HepG2 (cell line): ENCODE data around the gene ARMC5. TPM values are rescaled to one million over a fixed set of nuclear protein-coding genes. Genes with fewer than 3 reads are reported as not detected.
"Not testable (repeated sequence)": the region's sequence is repeated elsewhere in the genome, so short reads cannot be mapped to it uniquely, and the experiment has no call there.

Experiments used
- ATAC-seq: fragments of 200-7000 bp; cut with Tn5 transposase; 3 replicates; pipeline ENCODE4 v1.9.1; 2020; ENCODE audit warnings: mild to moderate bottlenecking, moderate library complexity
- BruUV-seq: library from RNA; stranded (reverse); fragments of 400-500 nt; replicated peaks from 2 replicates; lab custom pipeline; 2021; lab: Mats Ljungman, UMichigan
- CTCF ChIA-PET: fragments of 300-600 bp; formaldehyde crosslinking; extraction: SDS; loops from one replicate; lab custom pipeline; 2021; ENCODE audit warnings: low total read pairs, inconsistent platforms, low intra/inter-chr PET ratio; lab: Yijun Ruan, JAX
- POLR2A ChIA-PET: fragments of 350-600 bp; sonication (Branson Sonifier 250); formaldehyde crosslinking; loops from one replicate; lab custom pipeline; 2020; ENCODE audit warnings: antibody characterized with exemption, inconsistent platforms; lab: Yijun Ruan, JAX
- DNase-seq: peaks from one replicate; pipeline ENCODE4 v3.0.0-alpha.2; 2015; ENCODE audit warnings: low spot score
- FAIRE-seq: peaks from 3 replicates; lab custom pipeline; 2011; peaks lifted over from hg19 to GRCh38; lab: Jason Lieb, UNC
- H2AFZ ChIP-seq: one replicate; pipeline ENCODE4 v1.6.1; 2011; ENCODE audit warnings: low read length, inconsistent platforms
- H3K27ac ChIP-seq: fragments of 300-600 bp; 3 replicates; pipeline ENCODE4 v1.8.0; 2011; ENCODE audit warnings: mixed run types, mild to moderate bottlenecking, mixed read lengths, low read length, inconsistent platforms; ENCODE audit not compliant: insufficient read depth; ENCODE audit errors: extremely low read length
- H3K27me3 ChIP-seq, 2 experiments: fragments of 200-600 bp in 1 of 2; 2 replicates in 1 of 2; 3 replicates in 1 of 2; pipeline versions ENCODE4 v1.6.0 to v1.8.0; 2011; ENCODE audit warnings: low read length in 2 of 2, mild to moderate bottlenecking in 2 of 2, moderate library complexity in 2 of 2, inconsistent platforms in 1 of 2; ENCODE audit not compliant: insufficient read depth in 2 of 2, control insufficient read depth in 1 of 2
- H3K36me3 ChIP-seq, 2 experiments: fragments of 200-600 bp in 1 of 2; replicated peaks in 1 of 2; 2 replicates in 1 of 2; 3 replicates in 1 of 2; pipeline versions ENCODE4 v1.5.1 to v1.8.0; 2011; ENCODE audit warnings: low read length in 2 of 2, inconsistent platforms in 1 of 2; ENCODE audit not compliant: insufficient read depth in 2 of 2, control insufficient read depth in 1 of 2
- H3K4me1 ChIP-seq: 2 replicates; pipeline ENCODE4 v1.5.1; 2012; ENCODE audit warnings: low read length, inconsistent platforms; ENCODE audit not compliant: insufficient read depth
- H3K4me2 ChIP-seq: 2 replicates; pipeline ENCODE4 v1.6.0; 2011; ENCODE audit warnings: low read depth, low read length, inconsistent platforms
- H3K4me3 ChIP-seq, 3 experiments: fragments of 200-600 bp in 1 of 3; sonication (generic), shearing (Covaris generic) in 1 of 3; replicated peaks in 1 of 3; 2 replicates each; pipeline ENCODE4 v1.5.1; 2011 to 2016; ENCODE audit warnings: low read length in 3 of 3, inconsistent platforms in 2 of 3, low read depth in 2 of 3, mild to moderate bottlenecking in 2 of 3, control low read depth in 1 of 3, mixed read lengths in 1 of 3; ENCODE audit not compliant: insufficient read depth in 1 of 3
- H3K79me2 ChIP-seq: one replicate; pipeline ENCODE4 v1.6.1; 2011; ENCODE audit warnings: low read length, inconsistent platforms; ENCODE audit not compliant: insufficient read depth
- H3K9ac ChIP-seq: 2 replicates; pipeline ENCODE4 v1.6.0; 2011; ENCODE audit warnings: mild to moderate bottlenecking, low read depth, low read length, inconsistent platforms; ENCODE audit not compliant: insufficient read depth
- H3K9me3 ChIP-seq: 2 replicates; pipeline ENCODE4 v1.5.1; 2012; ENCODE audit warnings: mild to moderate bottlenecking, low read length
- H4K20me1 ChIP-seq: 2 replicates; pipeline ENCODE4 v1.6.0; 2011; ENCODE audit warnings: inconsistent platforms, mild to moderate bottlenecking, low read length, moderate library complexity; ENCODE audit not compliant: insufficient read depth
- NONO ChIP-seq, 2 experiments: fragments of 450-650 bp in 1 of 2; sonication (generic) in 1 of 2; formaldehyde crosslinking in 1 of 2; IDR thresholded peaks in 1 of 2; conservative IDR thresholded peaks in 1 of 2; 2 replicates each; pipeline versions ENCODE4 v1.6.1 to v1.8.0; 2017 to 2022; ENCODE audit warnings: mild to moderate bottlenecking in 1 of 2, missing genetic modification reagents in 1 of 2, moderate library complexity in 1 of 2
- ZFP41 ChIP-seq: sonication (generic); formaldehyde crosslinking; IDR thresholded peaks from 2 replicates; pipeline ENCODE4 v1.4.0; 2020; ENCODE audit warnings: mild to moderate bottlenecking, missing genetic modification reagents, borderline replicate concordance
- ZHX1 ChIP-seq: sonication (generic); formaldehyde crosslinking; IDR thresholded peaks from 2 replicates; pipeline ENCODE4 v1.8.1; 2022; ENCODE audit warnings: low read depth, mild to moderate bottlenecking, missing genetic modification reagents
- ZNF431 ChIP-seq: sonication (generic); formaldehyde crosslinking; IDR thresholded peaks from 2 replicates; pipeline ENCODE4 v1.9.0; 2022; ENCODE audit warnings: missing genetic modification reagents, low read depth, mild to moderate bottlenecking, borderline replicate concordance
- WGBS: methylation state at CpG from one replicate; pipeline ENCODE4 v1.1.6; 2017; ENCODE audit warnings: low lambda C conversion rate; 5-methylcytosine and 5-hydroxymethylcytosine counted together
- in situ Hi-C: cut with HindIII; loops from 2 replicates; pipeline ENCODE4 v1.10.0; 2017; ENCODE audit warnings: low pct_unique_long_range_greater_than_20kb; ENCODE audit not compliant: extremely low pct_ligation_motif_present
- intact Hi-C: fragments of 100-400 bp; cut with micrococcal nuclease; formaldehyde crosslinking; loops from one replicate; pipeline ENCODE4 v1.10.0; 2022; ENCODE audit not compliant: unreplicated experiment
- polyA plus RNA-seq, 8 experiments: library from polyadenylated mRNA; depleted of rRNA in 3 of 8; stranded (reverse) in 7 of 8; unstranded in 1 of 8; fragments of >200 nt; fragmentation: Illumina TruSeq in 4 of 8; extraction: Trizol in 4 of 8; gene quantifications; 2 replicates each; pipeline versions ENCODE4 v1.2.1 to v1.2.3, GENCODE V29; 2011 to 2016; ENCODE audit warnings: low read depth in 4 of 8, missing spikeins in 1 of 8, mixed read lengths in 1 of 8; ENCODE audit not compliant: insufficient read depth in 1 of 8
- total RNA-seq, 5 experiments: library from RNA; depleted of rRNA; stranded (reverse); fragments of >200 nt; fragmentation: Illumina TruSeq; extraction: Trizol; gene quantifications; 2 replicates each; pipeline ENCODE4 v1.2.3, GENCODE V29; 2016; ENCODE audit warnings: low read depth in 1 of 5

Gene ARMC5
- total and polyA plus RNA-seq, 2 of the 13 experiments (the other 11 are each of a cell fraction or from before 2014, with no cell fraction given): 10.8 to 22.3 TPM

GRCh38 chr16:31445931-31446330, 13.4 kb upstream of the ARMC5 start:
- CTCF ChIA-PET, FAIRE-seq, H3K4me2 ChIP-seq, H3K4me1 ChIP-seq, ATAC-seq, DNase-seq, H4K20me1 ChIP-seq, H3K79me2 ChIP-seq, intact Hi-C loops, H3K27me3 ChIP-seq, H3K27ac ChIP-seq, H3K36me3 ChIP-seq, H3K4me3 ChIP-seq, H3K9ac ChIP-seq, H2AFZ ChIP-seq, BruUV-seq, H3K9me3 ChIP-seq: not testable (repeated sequence)
- POLR2A ChIA-PET: interaction anchor here (1.2 kb wide), 1 partner anchor 9 kb away, joined by 3 read pairs; no protein-coding TSS in a partner anchor
- TF ChIP-seq ZNF431: peak; percentile 57; the same call in 1 of the 2 replicates
- 9% methylated on average over 6 of the region's 6 CpGs for WGBS
- in situ Hi-C loops: loop anchor here (25.0 kb wide), 1 partner anchor 234 kb away; the partner anchor contains the start of genes PYCARD, PYDC1 and TRIM72

- Histone ChIP-seq H3K36me3 (no peaks in the 10 kb centered on the region), H4K20me1 (peaks cover 18% of the 10 kb centered on the region), H3K4me2 (peak overlapping the region; percentile 52; the same call in 1 of the 2 replicates), H3K79me2 (peaks cover 3% of the 10 kb centered on the region)
- CTCF ChIA-PET: no interaction called here
- TF ChIP-seq NONO (IDR thresholded peaks at IDR 0.05) (no peak), NONO (CRISPR knock-in tag; conservative IDR thresholded peaks at IDR 0.05) (0 out of 2 replicates have a peak, but pooled peaks have one; percentile 6), ZHX1 (CRISPR knock-in tag) (no peak), ZFP41 (CRISPR knock-in tag) (0 out of 2 replicates have a peak, but pooled peaks have one; percentile 22)
- TF ChIP-seq, all 625 proteins: peak for 2
- no TSS peak for BruUV-seq
- no peak for DNase-seq
- Histone ChIP-seq H3K4me1 (peaks cover 48% of the 10 kb centered on the region), H3K27me3 (0 out of 5 replicates have a peak, but pooled peaks cover 0 to under 1% of the 10 kb centered on the region in 2 experiments), H3K9ac (no peak overlapping the region), H3K4me3 (no peak overlapping the region), H3K9me3 (no peaks in the 10 kb centered on the region), H2AFZ (no peak overlapping the region), H3K27ac (no peak overlapping the region)
- POLR2A ChIA-PET: interaction anchor here (0.6 to 2.6 kb wide), 10 partner anchors 8 to 501 kb away, joined by 3 to 8 read pairs (median 4); partner anchors contain the start of genes ARMC5, FUS, RUSF1 and TGFB1I1
- 26% methylated on average over 5 of the region's 5 CpGs for WGBS
- in situ Hi-C loops: loop anchor here (10.0 kb wide), 1 partner anchor 424 kb away; the partner anchor contains the start of gene ZNF267
- FAIRE-seq: no peak
- intact Hi-C loops: no loop called here
- ATAC-seq: no peak
Measured at GRCh38 chr16:31451201-31451600, 8.1 kb upstream of the ARMC5 start.
